Esophagus squamous epithelium (tissue), 4 donors: ENCODE results near the gene ZNG1B.
"Not testable (repeated sequence)": the region's sequence is repeated elsewhere in the genome, so short reads cannot be mapped to it uniquely, and the experiment has no call there.

Experiments used
- POLR2A ChIP-seq, 4 donors: fragments of 450-650 bp; IDR thresholded peaks; one replicate each; pipeline ENCODE4 v1.6.1; 2017; ENCODE audit warnings: antibody characterized with exemption in 4 of 4, mild to moderate bottlenecking in 4 of 4, moderate library complexity in 3 of 4
- TF ChIP-seq, protein P1 (sequence below), 6 experiments: fragments of 450-650 bp in 4 of 6; fragments of 200-600 bp in 2 of 6; sonication (generic) in 2 of 6; IDR thresholded peaks; one replicate each; pipeline ENCODE4 v1.5.1; 2016 to 2019; ENCODE audit warnings: antibody characterized with exemption in 6 of 6, mild to moderate bottlenecking in 4 of 6, moderate library complexity in 4 of 6

- TF ChIP-seq, protein P1, sequence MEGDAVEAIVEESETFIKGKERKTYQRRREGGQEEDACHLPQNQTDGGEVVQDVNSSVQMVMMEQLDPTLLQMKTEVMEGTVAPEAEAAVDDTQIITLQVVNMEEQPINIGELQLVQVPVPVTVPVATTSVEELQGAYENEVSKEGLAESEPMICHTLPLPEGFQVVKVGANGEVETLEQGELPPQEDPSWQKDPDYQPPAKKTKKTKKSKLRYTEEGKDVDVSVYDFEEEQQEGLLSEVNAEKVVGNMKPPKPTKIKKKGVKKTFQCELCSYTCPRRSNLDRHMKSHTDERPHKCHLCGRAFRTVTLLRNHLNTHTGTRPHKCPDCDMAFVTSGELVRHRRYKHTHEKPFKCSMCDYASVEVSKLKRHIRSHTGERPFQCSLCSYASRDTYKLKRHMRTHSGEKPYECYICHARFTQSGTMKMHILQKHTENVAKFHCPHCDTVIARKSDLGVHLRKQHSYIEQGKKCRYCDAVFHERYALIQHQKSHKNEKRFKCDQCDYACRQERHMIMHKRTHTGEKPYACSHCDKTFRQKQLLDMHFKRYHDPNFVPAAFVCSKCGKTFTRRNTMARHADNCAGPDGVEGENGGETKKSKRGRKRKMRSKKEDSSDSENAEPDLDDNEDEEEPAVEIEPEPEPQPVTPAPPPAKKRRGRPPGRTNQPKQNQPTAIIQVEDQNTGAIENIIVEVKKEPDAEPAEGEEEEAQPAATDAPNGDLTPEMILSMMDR (IDR thresholded peaks at IDR 0.05) = not testable (repeated sequence)
- not testable (repeated sequence) for TF ChIP-seq POLR2A (IDR thresholded peaks at IDR 0.05)
These were observed 28.3 kb downstream of the ZNG1B start for GRCh38 chr2:113465770-113466169.
